AG09319 (cell line): ENCODE data around the gene ABHD10.

Experiments
- DNase-seq: peaks from one replicate; pipeline ENCODE4 v3.0.0-alpha.2; 2010; ENCODE audit warnings: low read depth; ENCODE audit errors: extremely low read depth
- TF ChIP-seq, protein P1 (sequence below): IDR thresholded peaks from 2 replicates; pipeline ENCODE4 v1.5.1; 2011; ENCODE audit warnings: low read depth, mild to moderate bottlenecking, inconsistent platforms, low read length, moderate library complexity

The ABHD10 gene

DNA sequence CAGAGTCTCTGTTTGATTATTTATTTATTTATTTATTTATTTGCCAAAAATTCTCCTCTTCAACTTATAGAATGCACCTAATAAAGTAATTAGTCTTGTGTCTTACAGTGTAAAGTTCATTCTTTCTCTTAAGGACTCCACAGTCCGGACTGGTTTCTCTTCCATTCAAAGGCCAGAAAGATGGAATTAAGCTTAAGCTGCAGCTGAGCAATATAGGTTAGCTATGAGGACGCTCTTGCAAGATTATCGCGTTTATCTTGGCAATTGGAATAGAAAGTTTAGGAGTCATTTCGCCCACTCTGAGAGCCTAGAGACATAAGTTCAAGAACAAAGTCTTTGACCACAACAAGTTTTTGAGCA lies 34.9 kb downstream of the ABHD10 start:
- TF ChIP-seq, protein P1, sequence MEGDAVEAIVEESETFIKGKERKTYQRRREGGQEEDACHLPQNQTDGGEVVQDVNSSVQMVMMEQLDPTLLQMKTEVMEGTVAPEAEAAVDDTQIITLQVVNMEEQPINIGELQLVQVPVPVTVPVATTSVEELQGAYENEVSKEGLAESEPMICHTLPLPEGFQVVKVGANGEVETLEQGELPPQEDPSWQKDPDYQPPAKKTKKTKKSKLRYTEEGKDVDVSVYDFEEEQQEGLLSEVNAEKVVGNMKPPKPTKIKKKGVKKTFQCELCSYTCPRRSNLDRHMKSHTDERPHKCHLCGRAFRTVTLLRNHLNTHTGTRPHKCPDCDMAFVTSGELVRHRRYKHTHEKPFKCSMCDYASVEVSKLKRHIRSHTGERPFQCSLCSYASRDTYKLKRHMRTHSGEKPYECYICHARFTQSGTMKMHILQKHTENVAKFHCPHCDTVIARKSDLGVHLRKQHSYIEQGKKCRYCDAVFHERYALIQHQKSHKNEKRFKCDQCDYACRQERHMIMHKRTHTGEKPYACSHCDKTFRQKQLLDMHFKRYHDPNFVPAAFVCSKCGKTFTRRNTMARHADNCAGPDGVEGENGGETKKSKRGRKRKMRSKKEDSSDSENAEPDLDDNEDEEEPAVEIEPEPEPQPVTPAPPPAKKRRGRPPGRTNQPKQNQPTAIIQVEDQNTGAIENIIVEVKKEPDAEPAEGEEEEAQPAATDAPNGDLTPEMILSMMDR: no peak

DNA sequence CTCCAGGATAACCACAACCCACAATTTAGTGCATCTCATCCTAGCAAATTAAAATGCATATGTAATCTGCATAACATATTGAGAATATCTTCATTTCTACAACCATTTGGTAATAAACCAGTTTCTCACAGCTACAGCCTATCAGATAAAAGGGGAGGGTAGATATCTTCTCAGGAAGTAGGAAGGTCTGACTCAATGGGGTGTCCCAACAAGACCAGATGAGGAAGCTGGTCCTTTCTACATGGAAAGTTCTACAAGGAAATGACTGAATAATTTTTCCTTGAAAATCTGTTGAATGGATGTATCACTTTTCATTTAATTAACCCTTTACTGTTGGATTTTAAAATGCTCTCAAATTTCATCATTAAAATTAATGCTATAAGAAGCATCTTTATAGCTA lies 38.3 kb downstream of the ABHD10 start:
- DNase-seq: no peak
- TF ChIP-seq, protein P1: no peak

More for the DNA sequence above, 34.9 kb downstream of the ABHD10 start:
- no peak for DNase-seq

DNA sequence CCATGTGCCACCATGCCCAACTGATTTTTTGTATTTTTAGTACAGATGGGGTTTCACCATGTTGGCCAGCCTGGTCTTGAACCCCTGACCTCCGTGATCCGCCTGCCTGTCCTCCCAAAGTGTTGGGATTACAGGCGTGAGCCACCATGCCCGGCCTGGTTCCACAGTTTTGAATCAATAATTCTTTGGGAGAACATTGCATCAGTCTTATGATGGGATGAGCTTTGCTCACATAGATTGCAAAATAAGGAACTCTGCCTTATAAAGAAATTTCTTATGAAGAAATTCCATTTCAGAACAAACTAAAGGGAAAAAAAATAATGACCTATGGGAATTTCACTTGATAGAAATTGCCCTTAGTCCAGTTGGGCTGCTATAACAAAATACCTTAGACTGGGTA lies 39.9 kb downstream of the ABHD10 start:
- TF ChIP-seq, protein P1: no peak
- DNase-seq: no peak

DNA sequence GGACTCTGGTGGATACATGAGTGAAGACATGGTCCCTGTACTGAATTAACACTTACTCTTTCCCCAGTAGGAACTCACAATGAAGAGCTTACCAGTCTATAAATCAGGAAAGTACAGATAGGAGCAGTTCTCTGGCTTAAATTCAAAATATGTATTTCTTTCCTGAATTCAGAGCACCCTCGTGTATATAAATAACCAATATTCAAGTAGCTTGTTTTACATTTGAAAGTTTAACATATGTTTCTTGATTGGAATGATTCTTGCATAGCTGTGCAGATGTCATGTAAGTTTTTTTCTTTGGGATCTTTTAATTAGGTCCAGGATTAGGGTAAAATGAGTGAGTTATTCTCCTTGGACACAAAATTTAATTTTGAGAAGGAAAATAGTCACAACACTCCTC lies 40.9 kb downstream of the ABHD10 start:
- TF ChIP-seq, protein P1: no peak

DNA sequence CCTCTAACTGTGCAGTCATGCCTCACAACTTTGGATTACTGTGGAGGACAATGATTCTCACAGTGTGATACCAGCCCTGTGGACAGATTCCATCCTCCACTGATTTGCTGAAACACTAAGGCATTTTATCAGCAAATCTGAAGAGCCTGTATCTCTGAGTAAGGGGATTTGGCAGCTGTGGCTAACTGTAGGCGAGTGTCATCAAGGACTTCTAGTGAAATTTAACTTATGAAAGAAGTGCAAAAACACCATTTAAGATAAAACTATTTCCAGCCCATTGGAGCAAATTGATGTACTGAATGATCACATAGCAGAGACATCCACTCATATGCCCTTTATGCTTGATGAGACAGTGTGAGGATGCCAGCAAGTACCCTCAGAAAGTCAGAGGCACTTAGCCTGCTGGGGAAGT lies 41.9 kb downstream of the ABHD10 start:
- TF ChIP-seq, protein P1: no peak
- no peak for DNase-seq

More for the DNA sequence above, 40.9 kb downstream of the ABHD10 start:
- no peak for DNase-seq

DNA sequence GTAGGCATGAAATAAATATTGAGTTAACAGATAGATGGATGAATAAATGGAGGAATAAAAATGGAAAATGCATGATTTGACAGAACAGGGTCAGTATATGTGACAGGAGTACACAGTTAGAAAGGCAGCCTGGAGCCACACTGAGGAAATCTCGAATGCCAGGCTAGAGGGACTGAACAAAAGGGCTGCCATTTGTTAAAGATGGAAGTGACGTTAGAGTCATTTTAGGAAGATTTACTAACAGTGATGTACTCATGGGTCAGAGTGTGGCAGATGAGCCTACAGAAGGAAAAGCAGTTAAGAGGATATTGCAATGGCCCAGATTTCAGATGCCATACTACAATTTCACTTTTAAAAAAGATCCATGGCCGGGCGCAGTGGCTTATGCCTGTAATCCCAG lies 48.3 kb downstream of the ABHD10 start:
- DNase-seq: no peak
- TF ChIP-seq, protein P1: no peak

DNA sequence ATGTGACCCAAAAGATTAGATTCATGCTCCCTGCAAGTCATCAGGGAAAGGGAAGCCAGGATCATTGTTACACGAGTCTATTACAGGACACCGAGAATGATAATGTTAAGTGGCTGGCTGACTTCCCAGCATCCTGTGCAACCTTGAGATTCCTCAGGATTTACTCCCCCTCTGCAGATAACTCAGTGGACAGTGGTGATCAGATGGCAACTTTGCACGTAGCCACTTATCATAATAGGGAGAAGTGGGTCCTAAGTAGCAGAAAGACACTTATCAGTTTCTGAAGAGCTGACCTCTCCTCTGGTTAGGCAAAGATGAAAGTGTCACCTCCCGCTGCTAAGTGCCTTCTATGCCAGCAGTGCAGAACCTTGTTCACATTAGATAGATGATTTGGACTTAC lies 49.0 kb downstream of the ABHD10 start:
- TF ChIP-seq, protein P1: no peak

DNA sequence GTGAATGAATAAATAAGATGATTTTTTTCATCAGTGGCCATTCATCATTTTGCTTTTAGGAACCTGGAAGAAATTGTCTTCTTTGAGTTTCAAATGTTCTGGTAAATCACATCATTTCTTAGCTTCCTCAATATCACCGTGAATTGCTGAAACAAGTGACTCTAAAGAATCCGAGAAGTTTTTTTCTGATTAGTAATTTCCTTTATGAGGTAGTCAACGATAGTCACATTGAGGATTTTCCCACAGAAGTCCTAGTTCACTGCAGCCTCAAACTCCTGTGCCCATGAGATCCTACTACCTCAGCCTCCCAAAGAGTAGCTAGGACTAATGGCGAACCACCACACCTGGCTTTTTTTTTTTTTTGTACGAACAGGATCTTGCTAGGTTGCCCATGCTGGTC lies 52.1 kb downstream of the ABHD10 start:
- no peak for DNase-seq
- TF ChIP-seq, protein P1: no peak

More for the DNA sequence above, 49.0 kb downstream of the ABHD10 start:
- DNase-seq: no peak
